SK-N-MC (cell line): ENCODE results near the gene SLC52A1.

Experiments used
- EZH2 ChIP-seq: fragments of 200-600 bp; sonication (generic); IDR thresholded peaks from one replicate; pipeline ENCODE4 v1.6.1; 2017; ENCODE audit warnings: antibody characterized with exemption
- FOXP2 ChIP-seq: optimal IDR thresholded peaks from 2 replicates; pipeline ENCODE3; 2011; ENCODE audit warnings: mild to moderate bottlenecking, moderate library complexity; ENCODE audit not compliant: insufficient read depth; ENCODE audit errors: extremely low read length, control extremely low read depth
- POLR2AphosphoS5 ChIP-seq: IDR thresholded peaks from 2 replicates; pipeline ENCODE4 v1.6.1; 2012; ENCODE audit warnings: mild to moderate bottlenecking, low read depth, low read length, borderline replicate concordance

GRCh38 chr17:5027299-5027698 is 7.9 kb downstream of the SLC52A1 start:
- TF ChIP-seq POLR2AphosphoS5, result no peak
- no peak for TF ChIP-seq EZH2
- TF ChIP-seq FOXP2, result no peak
